ENCODE measurements around the gene GSN. TPM values are rescaled to one million over a fixed set of nuclear protein-coding genes. Genes with fewer than 3 reads are reported as not detected.

Gene GSN
- total and polyA plus RNA-seq, 10 of the 15 experiments (the other 5 are each of a cell fraction or from before 2014, with no cell fraction given): 0.66 to 9.2 (median 6.2) TPM

DNA sequence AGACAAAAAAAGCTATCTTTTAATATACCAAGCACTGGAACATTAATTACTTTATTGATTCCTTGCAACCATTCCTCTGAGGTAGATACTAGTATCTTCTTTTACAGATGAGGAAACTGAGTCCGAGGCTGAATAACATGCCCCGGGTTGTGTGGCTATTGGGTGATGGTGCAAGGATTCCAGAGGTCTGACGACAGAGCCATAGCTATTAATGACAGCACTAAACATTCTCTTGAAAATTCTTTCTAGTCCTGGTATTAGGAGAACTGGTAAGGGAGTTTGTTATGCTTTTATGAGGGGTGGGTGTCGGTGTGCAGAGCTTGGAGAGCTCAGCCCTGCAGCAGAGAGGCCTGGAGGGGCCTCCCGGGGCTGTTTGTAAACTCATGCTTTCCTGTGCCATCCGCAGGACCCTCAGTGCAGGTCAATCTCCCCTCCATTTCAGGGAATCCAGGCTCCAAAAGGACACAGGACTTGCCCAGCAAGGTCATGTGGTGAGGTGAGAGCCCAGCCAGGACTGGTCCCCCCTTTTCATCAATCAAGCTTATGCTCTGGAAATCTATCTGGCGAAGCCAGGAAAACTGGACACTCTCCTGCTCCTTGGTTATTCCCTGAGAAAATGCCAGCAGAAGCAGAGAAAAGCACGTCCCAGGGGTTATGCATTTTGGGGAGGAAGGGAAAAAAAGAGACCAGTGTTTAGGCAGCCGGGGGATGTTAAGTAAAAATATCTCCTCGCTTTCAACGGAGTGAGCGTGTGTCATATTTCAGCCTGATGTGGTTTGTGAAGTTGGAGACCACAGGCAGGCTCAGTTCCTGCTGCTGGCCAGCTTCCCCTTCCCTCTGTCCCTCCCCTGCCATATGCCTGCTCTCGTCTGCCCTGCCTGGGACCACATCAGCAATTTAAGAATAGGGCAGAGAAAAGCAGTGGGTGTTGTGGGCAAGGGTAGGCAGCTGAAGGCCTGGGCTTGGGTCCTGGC is 3.7 kb downstream of the GSN start (continued):
- TF ChIP-seq, protein P1, sequence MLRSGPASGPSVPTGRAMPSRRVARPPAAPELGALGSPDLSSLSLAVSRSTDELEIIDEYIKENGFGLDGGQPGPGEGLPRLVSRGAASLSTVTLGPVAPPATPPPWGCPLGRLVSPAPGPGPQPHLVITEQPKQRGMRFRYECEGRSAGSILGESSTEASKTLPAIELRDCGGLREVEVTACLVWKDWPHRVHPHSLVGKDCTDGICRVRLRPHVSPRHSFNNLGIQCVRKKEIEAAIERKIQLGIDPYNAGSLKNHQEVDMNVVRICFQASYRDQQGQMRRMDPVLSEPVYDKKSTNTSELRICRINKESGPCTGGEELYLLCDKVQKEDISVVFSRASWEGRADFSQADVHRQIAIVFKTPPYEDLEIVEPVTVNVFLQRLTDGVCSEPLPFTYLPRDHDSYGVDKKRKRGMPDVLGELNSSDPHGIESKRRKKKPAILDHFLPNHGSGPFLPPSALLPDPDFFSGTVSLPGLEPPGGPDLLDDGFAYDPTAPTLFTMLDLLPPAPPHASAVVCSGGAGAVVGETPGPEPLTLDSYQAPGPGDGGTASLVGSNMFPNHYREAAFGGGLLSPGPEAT (IDR thresholded peaks at IDR 0.05; ENCODE audit: low read depth): no peak
- TF ChIP-seq SKIL (IDR thresholded peaks at IDR 0.05; ENCODE audit: low read depth, poor library complexity, severe bottlenecking) (no peak), HDAC2 (IDR thresholded peaks at IDR 0.05) (no peak)

DNA sequence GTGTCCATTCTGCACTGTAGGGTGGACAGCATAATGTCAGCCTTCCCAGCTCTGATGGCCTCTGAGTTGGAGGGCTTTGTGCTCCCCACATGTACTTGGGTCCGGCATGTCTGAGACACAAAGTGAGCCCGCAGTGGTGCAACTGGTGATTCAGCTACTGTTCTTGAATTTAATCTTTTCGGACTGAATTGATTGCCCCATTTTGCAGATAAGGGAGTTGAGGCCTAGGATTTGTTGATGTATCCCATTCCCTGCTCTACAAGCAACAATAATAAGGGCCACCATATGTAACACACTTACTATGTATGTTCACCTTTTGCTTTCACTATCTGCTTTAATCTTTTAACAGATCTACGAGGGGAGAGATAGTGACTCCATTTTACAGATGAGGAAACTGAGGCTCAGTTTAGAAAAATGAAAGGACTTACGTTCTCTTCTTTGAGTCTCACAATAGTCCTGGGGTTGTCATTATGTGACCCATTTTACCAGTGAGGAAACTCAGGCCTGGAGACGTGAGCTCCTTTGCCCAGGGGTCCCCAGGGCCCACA is 4.5 kb downstream of the GSN start:
- Histone ChIP-seq H3K9me3 (replicated peaks; ENCODE audit: control insufficient read depth, insufficient read depth, low read length) (no peaks in the 10 kb centered on the region), H4K20me1 (ENCODE audit: control insufficient read depth, insufficient read depth) (no peaks in the 10 kb centered on the region), H3K36me3 (ENCODE audit: control insufficient read depth in 2 of 2, insufficient read depth in 2 of 2, low read length in 1 of 2) (no peaks in the 10 kb centered on the region), H2AFZ (ENCODE audit: control insufficient read depth, low read depth, low read length) (no peak overlapping the region), H3K27me3 (replicated peaks in 1 of 2; ENCODE audit: control insufficient read depth in 2 of 2, insufficient read depth in 2 of 2, low read length in 1 of 2) (no peaks in the 10 kb centered on the region), H3K79me2 (ENCODE audit: control insufficient read depth, insufficient read depth, low read length) (no peaks in the 10 kb centered on the region), H3K4me2 (ENCODE audit: control insufficient read depth, insufficient read depth) (no peak overlapping the region), H3K4me3 (no peak overlapping the region), H3K4me1 (ENCODE audit: control insufficient read depth, insufficient read depth, low read length) (peaks cover 14% of the 10 kb centered on the region), H3K9ac (ENCODE audit: control insufficient read depth, insufficient read depth, low read length) (no peak overlapping the region), H3K27ac (ENCODE audit: control insufficient read depth, insufficient read depth) (no peak overlapping the region)
- CTCF ChIA-PET: interaction anchor here (1.4 to 3.3 kb wide), 2 partner anchors 48 to 59 kb away, joined by 4 to 11 read pairs; no protein-coding TSS in a partner anchor
- SMC1A ChIA-PET (ENCODE audit: uncharacterized antibody, unreplicated experiment): no interaction called here
- FAIRE-seq (no peak), DNase-seq (ENCODE audit: low read depth, low spot score) (no peak), ATAC-seq (no peak)
- intact Hi-C loops (cut with micrococcal nuclease; ENCODE audit: unreplicated experiment): no loop called here
- no TSS peak for BruUV-seq (replicated peaks)
- WGBS (ENCODE audit: insufficient coverage, insufficient replicate concordance, low lambda C conversion rate, missing lambda C conversion rate): 49% methylated on average over 6 of the region's 6 CpGs
- in situ Hi-C loops (cut with MboI): no loop called here
- POLR2A ChIA-PET: no interaction called here
- RAD21 ChIA-PET (ENCODE audit: unreplicated experiment): no interaction called here
- TF ChIP-seq, protein P2, sequence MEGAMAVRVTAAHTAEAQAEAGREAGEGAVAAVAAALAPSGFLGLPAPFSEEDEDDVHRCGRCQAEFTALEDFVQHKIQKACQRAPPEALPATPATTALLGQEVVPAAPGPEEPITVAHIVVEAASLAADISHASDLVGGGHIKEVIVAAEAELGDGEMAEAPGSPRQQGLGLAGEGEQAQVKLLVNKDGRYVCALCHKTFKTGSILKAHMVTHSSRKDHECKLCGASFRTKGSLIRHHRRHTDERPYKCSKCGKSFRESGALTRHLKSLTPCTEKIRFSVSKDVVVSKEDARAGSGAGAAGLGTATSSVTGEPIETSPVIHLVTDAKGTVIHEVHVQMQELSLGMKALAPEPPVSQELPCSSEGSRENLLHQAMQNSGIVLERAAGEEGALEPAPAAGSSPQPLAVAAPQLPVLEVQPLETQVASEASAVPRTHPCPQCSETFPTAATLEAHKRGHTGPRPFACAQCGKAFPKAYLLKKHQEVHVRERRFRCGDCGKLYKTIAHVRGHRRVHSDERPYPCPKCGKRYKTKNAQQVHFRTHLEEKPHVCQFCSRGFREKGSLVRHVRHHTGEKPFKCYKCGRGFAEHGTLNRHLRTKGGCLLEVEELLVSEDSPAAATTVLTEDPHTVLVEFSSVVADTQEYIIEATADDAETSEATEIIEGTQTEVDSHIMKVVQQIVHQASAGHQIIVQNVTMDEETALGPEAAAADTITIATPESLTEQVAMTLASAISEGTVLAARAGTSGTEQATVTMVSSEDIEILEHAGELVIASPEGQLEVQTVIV (IDR thresholded peaks at IDR 0.05; ENCODE audit: borderline replicate concordance, partially characterized antibody): no peak
- no peak for TF ChIP-seq ZNF622 (IDR thresholded peaks at IDR 0.05)
- TF ChIP-seq SKIL (IDR thresholded peaks at IDR 0.05; ENCODE audit: low read depth, poor library complexity, severe bottlenecking): no peak
- no peak for TF ChIP-seq NFYB (IDR thresholded peaks at IDR 0.05; ENCODE audit: insufficient read depth, low read depth, low read length)
- no peak for TF ChIP-seq MYC (IDR thresholded peaks at IDR 0.05; ENCODE audit: insufficient read depth, insufficient read length, insufficient replicate concordance, low read length, severe bottlenecking)
- no peak for TF ChIP-seq SIN3A (IDR thresholded peaks at IDR 0.05; ENCODE audit: low read depth, low read length)
- TF ChIP-seq MYB (IDR thresholded peaks at IDR 0.05; ENCODE audit: borderline replicate concordance, low read depth, low read length): no peak
